ENCODE measurements around the gene ITIH6. TPM values are rescaled to one million over a fixed set of nuclear protein-coding genes. Genes with fewer than 3 reads are reported as not detected.
"Not testable (repeated sequence)": the region's sequence is repeated elsewhere in the genome, so short reads cannot be mapped to it uniquely, and the experiment has no call there.

Gene ITIH6
- total RNA-seq (2014; rRNA removed; shearing (Covaris generic)): 0.05 TPM in 1 of 2 replicates, not detected in the other
- 0.04 TPM in 1 of 2 replicates, not detected in the other for polyA plus RNA-seq (2015; cell fraction: cytosol; rRNA removed)
- polyA plus RNA-seq (2015; cell fraction: nucleus; rRNA removed): 0.04 TPM in 1 of 2 replicates, not detected in the other

- in situ Hi-C loops (cut with HindIII; ENCODE audit: low pct_unique_long_range_greater_than_20kb, low sequenced_read_pairs): no loop called here
- peak; percentile 2 for DNase-seq (ENCODE audit: low read depth, low spot score)
Measured at GRCh38 chrX:54798137-54798536, at the start of gene ITIH6. Gene ITIH6 (minus strand): TSS chrX:54798255. CDS start chrX:54798210, 45 bp downstream.

GRCh38 chrX:54847700-54848099 is 49.6 kb upstream of the ITIH6 start:
- DNase-seq (ENCODE audit: low read depth, low spot score); in situ Hi-C loops (cut with HindIII; ENCODE audit: low pct_unique_long_range_greater_than_20kb, low sequenced_read_pairs): not testable (repeated sequence)

- in situ Hi-C loops (cut with HindIII; ENCODE audit: low pct_unique_long_range_greater_than_20kb, low sequenced_read_pairs): no loop called here
- no peak for DNase-seq (ENCODE audit: low read depth, low spot score)
Measured at GRCh38 chrX:54843050-54843449, 45.0 kb upstream of the ITIH6 start.

GRCh38 chrX:54842607-54843006 is 44.6 kb upstream of the ITIH6 start:
- no peak for DNase-seq (ENCODE audit: low read depth, low spot score)
- in situ Hi-C loops (cut with HindIII; ENCODE audit: low pct_unique_long_range_greater_than_20kb, low sequenced_read_pairs): no loop called here

GRCh38 chrX:54841184-54841874 is 43.3 kb upstream of the ITIH6 start:
- in situ Hi-C loops (cut with HindIII; ENCODE audit: low pct_unique_long_range_greater_than_20kb, low sequenced_read_pairs); DNase-seq (ENCODE audit: low read depth, low spot score): not testable (repeated sequence)

GRCh38 chrX:54838583-54838982 is 40.5 kb upstream of the ITIH6 start:
- in situ Hi-C loops (cut with HindIII; ENCODE audit: low pct_unique_long_range_greater_than_20kb, low sequenced_read_pairs): no loop called here
- no peak for DNase-seq (ENCODE audit: low read depth, low spot score)

GRCh38 chrX:54826598-54826997 is 28.5 kb upstream of the ITIH6 start:
- in situ Hi-C loops (cut with HindIII; ENCODE audit: low pct_unique_long_range_greater_than_20kb, low sequenced_read_pairs): no loop called here
- DNase-seq (ENCODE audit: low read depth, low spot score): no peak

GRCh38 chrX:54825716-54826438 is 27.8 kb upstream of the ITIH6 start:
- DNase-seq (ENCODE audit: low read depth, low spot score): peak; percentile 7
- in situ Hi-C loops (cut with HindIII; ENCODE audit: low pct_unique_long_range_greater_than_20kb, low sequenced_read_pairs): no loop called here

- DNase-seq (ENCODE audit: low read depth, low spot score): no peak
- in situ Hi-C loops (cut with HindIII; ENCODE audit: low pct_unique_long_range_greater_than_20kb, low sequenced_read_pairs): no loop called here
Measured at GRCh38 chrX:54824722-54825121, 26.7 kb upstream of the ITIH6 start.

GRCh38 chrX:54824195-54824594 is 26.1 kb upstream of the ITIH6 start:
- DNase-seq (ENCODE audit: low read depth, low spot score): no peak
- in situ Hi-C loops (cut with HindIII; ENCODE audit: low pct_unique_long_range_greater_than_20kb, low sequenced_read_pairs): no loop called here

GRCh38 chrX:54821310-54821709 is 23.3 kb upstream of the ITIH6 start:
- no peak for DNase-seq (ENCODE audit: low read depth, low spot score)
- in situ Hi-C loops (cut with HindIII; ENCODE audit: low pct_unique_long_range_greater_than_20kb, low sequenced_read_pairs): no loop called here

GRCh38 chrX:54820737-54821136 is 22.7 kb upstream of the ITIH6 start:
- no peak for DNase-seq (ENCODE audit: low read depth, low spot score)
- in situ Hi-C loops (cut with HindIII; ENCODE audit: low pct_unique_long_range_greater_than_20kb, low sequenced_read_pairs): no loop called here

GRCh38 chrX:54819201-54819600 is 21.1 kb upstream of the ITIH6 start:
- in situ Hi-C loops (cut with HindIII; ENCODE audit: low pct_unique_long_range_greater_than_20kb, low sequenced_read_pairs): no loop called here
- DNase-seq (ENCODE audit: low read depth, low spot score): no peak

GRCh38 chrX:54818221-54818620 is 20.2 kb upstream of the ITIH6 start:
- DNase-seq (ENCODE audit: low read depth, low spot score): no peak
- in situ Hi-C loops (cut with HindIII; ENCODE audit: low pct_unique_long_range_greater_than_20kb, low sequenced_read_pairs): no loop called here

- in situ Hi-C loops (cut with HindIII; ENCODE audit: low pct_unique_long_range_greater_than_20kb, low sequenced_read_pairs): no loop called here
- DNase-seq (ENCODE audit: low read depth, low spot score): no peak
Measured at GRCh38 chrX:54817220-54817820, 19.3 kb upstream of the ITIH6 start.

- DNase-seq (ENCODE audit: low read depth, low spot score): no peak
- in situ Hi-C loops (cut with HindIII; ENCODE audit: low pct_unique_long_range_greater_than_20kb, low sequenced_read_pairs): no loop called here
Measured at GRCh38 chrX:54812306-54812705, 14.3 kb upstream of the ITIH6 start.

- in situ Hi-C loops (cut with HindIII; ENCODE audit: low pct_unique_long_range_greater_than_20kb, low sequenced_read_pairs): no loop called here
Measured at GRCh38 chrX:54811301-54811885, 13.3 kb upstream of the ITIH6 start.

GRCh38 chrX:54810532-54810931 is 12.5 kb upstream of the ITIH6 start:
- in situ Hi-C loops (cut with HindIII; ENCODE audit: low pct_unique_long_range_greater_than_20kb, low sequenced_read_pairs): no loop called here
- no peak for DNase-seq (ENCODE audit: low read depth, low spot score)

More at GRCh38 chrX:54811301-54811885, 13.3 kb upstream of the ITIH6 start:
- no peak for DNase-seq (ENCODE audit: low read depth, low spot score)
